ENCODE results near the gene CH25H. TPM values are rescaled to one million over a fixed set of nuclear protein-coding genes. Genes with fewer than 3 reads are reported as not detected.

Gene CH25H
- total and polyA plus RNA-seq, 12 donors, result 0.23 to 8.8 (median 0.52) TPM; not detected in 1

GRCh38 chr10:89164080-89164479 lies 43.0 kb downstream of the CH25H start:
- peak in 6 of 8 donors; percentile 15 to 61 (median 46) for ATAC-seq
- no peaks in the 10 kb centered on the region for H3K27me3 ChIP-seq
- no peak for DNase-seq
- peak overlapping the region in 2 of 10 donors; percentile 23 to 70 for H3K27ac ChIP-seq
- H3K4me3 ChIP-seq, result peak overlapping the region in 1 of 10 donors; percentile 15
- TF ChIP-seq CTCF (IDR thresholded peaks at IDR 0.05), result no peak
- no peaks in the 10 kb centered on the region for H3K9me3 ChIP-seq
- intact Hi-C loops (cut with DNase I), result no loop called here
- no peaks in the 10 kb centered on the region for H3K36me3 ChIP-seq
- 78 to 79% methylated on average over 3 of the region's 3 CpGs for WGBS, 2 donors
- peaks cover 0 to 22% (median 0%) of the 10 kb centered on the region in 9 donors for H3K4me1 ChIP-seq

GRCh38 chr10:89163265-89163995 lies 43.7 kb downstream of the CH25H start:
- no peaks in the 10 kb centered on the region for H3K27me3 ChIP-seq
- peaks cover 0 to 26% (median 0%) of the 10 kb centered on the region in 9 donors for H3K4me1 ChIP-seq
- peak in 7 of 8 donors; percentile 71 to 84 (median 77) for ATAC-seq
- H3K36me3 ChIP-seq, result no peaks in the 10 kb centered on the region
- no peak for TF ChIP-seq CTCF (IDR thresholded peaks at IDR 0.05)
- H3K4me3 ChIP-seq, result peak overlapping the region in 1 of 10 donors; percentile 15
- intact Hi-C loops (cut with DNase I), result no loop called here
- no peaks in the 10 kb centered on the region for H3K9me3 ChIP-seq
- peak in 1 of 2 donors; percentile 26 for DNase-seq
- 69 to 79% methylated on average over 6 of the region's 6 CpGs for WGBS, 2 donors
- H3K27ac ChIP-seq, result peak overlapping the region in 3 of 10 donors; percentile 20 to 70 (median 23)

GRCh38 chr10:89162596-89162995 lies 44.5 kb downstream of the CH25H start:
- no peak for DNase-seq
- H3K4me3 ChIP-seq, result no peak overlapping the region
- no peak overlapping the region for H3K27ac ChIP-seq
- intact Hi-C loops (cut with DNase I), result no loop called here
- no peaks in the 10 kb centered on the region for H3K9me3 ChIP-seq
- H3K27me3 ChIP-seq, result no peaks in the 10 kb centered on the region
- ATAC-seq, result no peak
- peaks cover 0 to 27% (median 0%) of the 10 kb centered on the region in 9 donors for H3K4me1 ChIP-seq
- no peaks in the 10 kb centered on the region for H3K36me3 ChIP-seq
- no peak for TF ChIP-seq CTCF (IDR thresholded peaks at IDR 0.05)

GRCh38 chr10:89160339-89160738 lies 46.8 kb downstream of the CH25H start:
- WGBS, 2 donors, result 89 to 93% methylated on average over 1 of the region's 1 CpG
- Histone ChIP-seq H3K4me3 (no peak overlapping the region), H3K27ac (no peak overlapping the region), H3K9me3 (no peaks in the 10 kb centered on the region), H3K4me1 (peaks cover 0 to 27% (median 0%) of the 10 kb centered on the region in 9 donors), H3K36me3 (no peaks in the 10 kb centered on the region), H3K27me3 (no peaks in the 10 kb centered on the region)
- intact Hi-C loops (cut with DNase I), result no loop called here
- DNase-seq (no peak), ATAC-seq (no peak)
- no peak for TF ChIP-seq CTCF (IDR thresholded peaks at IDR 0.05)

Data from heart right ventricle (tissue), 16 donors.